Measurements from ENCODE around the gene SI.

Gene SI

GRCh38 chr3:165040186-165040585 lies 38.1 kb downstream of the SI start:
- no peak for DNase-seq (ENCODE audit: low read depth in 1 of 2, low spot score in 1 of 2)
- Histone ChIP-seq H3K4me3 (replicated peaks; ENCODE audit: insufficient read depth, low read length) (no peak overlapping the region), H3K27ac (replicated peaks) (no peak overlapping the region), H3K27me3 (ENCODE audit: insufficient read depth, poor library complexity, severe bottlenecking) (no peaks in the 10 kb centered on the region)
- no peak for TF ChIP-seq CTCF (IDR thresholded peaks at IDR 0.05; ENCODE audit: insufficient read depth, low read length)
- no peak for TF ChIP-seq POLR2AphosphoS5 (IDR thresholded peaks at IDR 0.05; ENCODE audit: low read depth)
- TF ChIP-seq REST (IDR thresholded peaks at IDR 0.05; ENCODE audit: insufficient replicate concordance, low read depth), result no peak
- TF ChIP-seq GABPA (IDR thresholded peaks at IDR 0.05; ENCODE audit: low read depth), result no peak
- TF ChIP-seq SPI1 (IDR thresholded peaks at IDR 0.05; ENCODE audit: borderline replicate concordance, low read depth), result no peak

- Histone ChIP-seq H3K4me3 (replicated peaks; ENCODE audit: insufficient read depth, low read length) (no peak overlapping the region), H3K27me3 (ENCODE audit: insufficient read depth, poor library complexity, severe bottlenecking) (no peaks in the 10 kb centered on the region), H3K27ac (replicated peaks) (no peak overlapping the region)
- no peak for DNase-seq (ENCODE audit: low read depth in 1 of 2, low spot score in 1 of 2)
- TF ChIP-seq POLR2AphosphoS5 (IDR thresholded peaks at IDR 0.05; ENCODE audit: low read depth) (no peak), REST (IDR thresholded peaks at IDR 0.05; ENCODE audit: insufficient replicate concordance, low read depth) (no peak), GABPA (IDR thresholded peaks at IDR 0.05; ENCODE audit: low read depth) (no peak), SPI1 (IDR thresholded peaks at IDR 0.05; ENCODE audit: borderline replicate concordance, low read depth) (no peak), CTCF (IDR thresholded peaks at IDR 0.05; ENCODE audit: insufficient read depth, low read length) (no peak)
Measured at GRCh38 chr3:165011557-165011956, 66.7 kb downstream of the SI start.

GRCh38 chr3:164984947-164985346 lies 93.3 kb downstream of the SI start:
- no peak for DNase-seq (ENCODE audit: low read depth in 1 of 2, low spot score in 1 of 2)
- no peak overlapping the region for H3K27ac ChIP-seq (replicated peaks)
- TF ChIP-seq SPI1 (IDR thresholded peaks at IDR 0.05; ENCODE audit: borderline replicate concordance, low read depth) (no peak), CTCF (IDR thresholded peaks at IDR 0.05; ENCODE audit: insufficient read depth, low read length) (no peak), POLR2AphosphoS5 (IDR thresholded peaks at IDR 0.05; ENCODE audit: low read depth) (no peak), GABPA (IDR thresholded peaks at IDR 0.05; ENCODE audit: low read depth) (no peak), REST (IDR thresholded peaks at IDR 0.05; ENCODE audit: insufficient replicate concordance, low read depth) (no peak)
- no peaks in the 10 kb centered on the region for H3K27me3 ChIP-seq (ENCODE audit: insufficient read depth, poor library complexity, severe bottlenecking)
- H3K4me3 ChIP-seq (replicated peaks; ENCODE audit: insufficient read depth, low read length), result no peak overlapping the region

Measured in HL-60 (cell line).